Hepatocyte (in vitro differentiated cells): ENCODE results near the gene ENTR1. TPM values are rescaled to one million over a fixed set of nuclear protein-coding genes. Genes with fewer than 3 reads are reported as not detected.

ENCODE experiments used
- DNase-seq: peaks from one replicate; pipeline ENCODE4 v3.0.0-alpha.2; 2016; ENCODE audit warnings: low spot score
- H2AFZ ChIP-seq: fragments of 200-600 bp; sonication (generic); 2 replicates; pipeline ENCODE4 v1.6.0; 2016; ENCODE audit warnings: antibody characterized with exemption, mild to moderate bottlenecking
- H3K27ac ChIP-seq: fragments of 200-600 bp; sonication (generic); 2 replicates; pipeline ENCODE4 v1.5.1; 2016; ENCODE audit warnings: mild to moderate bottlenecking
- H3K27me3 ChIP-seq: fragments of 200-600 bp; sonication (generic); 2 replicates; pipeline ENCODE4 v1.6.1; 2016
- H3K36me3 ChIP-seq: fragments of 200-600 bp; sonication (generic); replicated peaks from 2 replicates; pipeline ENCODE4 v1.5.1; 2016; ENCODE audit warnings: low read depth; ENCODE audit not compliant: insufficient read depth
- H3K4me1 ChIP-seq: fragments of 200-600 bp; sonication (generic); 2 replicates; pipeline ENCODE4 v1.5.1; 2016; ENCODE audit warnings: mild to moderate bottlenecking, moderate library complexity; ENCODE audit not compliant: insufficient read depth
- H3K4me2 ChIP-seq: fragments of 200-600 bp; sonication (generic); 2 replicates; pipeline ENCODE4 v1.6.0; 2016
- H3K4me3 ChIP-seq: fragments of 200-600 bp; sonication (generic); 2 replicates; pipeline ENCODE4 v1.5.1; 2016; ENCODE audit warnings: mild to moderate bottlenecking
- H3K79me2 ChIP-seq: fragments of 200-600 bp; sonication (generic); 2 replicates; pipeline ENCODE4 v1.6.0; 2017; ENCODE audit warnings: mild to moderate bottlenecking
- H3K9me2 ChIP-seq: fragments of 200-600 bp; sonication (generic); replicated peaks from 2 replicates; pipeline ENCODE4 v1.6.0; 2017; ENCODE audit warnings: mild to moderate bottlenecking; ENCODE audit not compliant: insufficient read depth
- H3K9me3 ChIP-seq: fragments of 200-600 bp; sonication (generic); 2 replicates; pipeline ENCODE4 v1.5.1; 2016; ENCODE audit warnings: low read depth, mild to moderate bottlenecking
- H4K20me1 ChIP-seq: fragments of 200-600 bp; sonication (generic); 2 replicates; pipeline ENCODE4 v1.6.0; 2016; ENCODE audit warnings: mild to moderate bottlenecking; ENCODE audit not compliant: insufficient read depth, poor library complexity, severe bottlenecking
- EZH2 ChIP-seq: fragments of 200-600 bp; sonication (generic); IDR thresholded peaks from 2 replicates; pipeline ENCODE4 v1.6.1; 2016; ENCODE audit warnings: antibody characterized with exemption, mild to moderate bottlenecking, borderline replicate concordance
- EZH2phosphoT487 ChIP-seq: fragments of 200-600 bp; sonication (generic); IDR thresholded peaks from one replicate; pipeline ENCODE4 v1.6.1; 2018; ENCODE audit warnings: antibody characterized with exemption, mild to moderate bottlenecking, low read depth, moderate library complexity; ENCODE audit not compliant: unreplicated experiment, severe bottlenecking
- WGBS: methylation state at CpG from one replicate; pipeline ENCODE4 v1.1.6; 2016; ENCODE audit warnings: low lambda C conversion rate; ENCODE audit errors: missing lambda C conversion rate; 5-methylcytosine and 5-hydroxymethylcytosine counted together
- polyA plus RNA-seq: library from polyadenylated mRNA; unstranded; fragments of >200 nt; fragmentation: Nextera tagmentation; extraction: Ambion mirVana; gene quantifications from 2 replicates; pipeline ENCODE4 v1.2.1, GENCODE V29; 2016
- total RNA-seq: library from RNA; depleted of rRNA; stranded (reverse); fragments of >200 nt; gene quantifications from 2 replicates; pipeline ENCODE4 v1.2.3, GENCODE V29; 2014
- TF ChIP-seq, protein P1 (sequence below): fragments of 200-600 bp; sonication (generic); IDR thresholded peaks from 2 replicates; pipeline ENCODE4 v1.5.1; 2016; ENCODE audit warnings: antibody characterized with exemption, mild to moderate bottlenecking; ENCODE audit not compliant: poor library complexity

The ENTR1 gene
- total and polyA plus RNA-seq, 2 experiments from 2014 or later, result 33.5 to 50.1 TPM

DNA sequence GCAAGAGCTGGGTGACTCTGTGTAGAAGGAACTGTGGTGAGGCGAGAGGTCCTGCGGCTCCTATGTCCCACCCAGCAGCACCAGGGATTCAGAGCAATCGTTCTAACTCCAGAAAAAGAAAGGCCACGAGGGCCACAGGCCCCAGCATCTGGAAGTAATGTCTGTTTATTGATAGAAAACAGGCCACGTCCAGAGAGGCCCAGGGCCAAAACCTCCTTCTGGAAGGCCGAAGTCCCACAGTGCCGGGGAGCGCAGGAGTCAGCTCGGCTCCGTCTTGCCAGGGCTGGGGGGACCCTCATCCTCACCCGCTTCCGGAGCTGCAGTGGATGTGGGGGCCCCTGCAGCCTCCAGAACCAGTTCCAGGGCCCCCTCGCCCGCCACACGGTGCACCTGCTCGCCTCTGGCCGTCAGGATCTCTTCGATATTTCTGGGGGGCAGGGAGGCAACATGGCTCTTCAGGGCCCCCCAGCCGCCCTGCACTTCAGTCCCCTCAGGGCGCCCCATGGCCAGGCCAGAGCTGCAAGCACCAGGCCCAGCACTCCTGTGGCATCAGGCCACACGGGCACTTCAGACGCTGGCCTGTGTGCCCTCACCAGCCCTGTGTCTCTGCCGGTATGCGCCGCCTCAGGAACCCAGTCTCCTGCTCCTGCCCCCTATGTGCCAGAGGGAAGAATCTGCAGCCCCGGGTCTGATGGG is 48.5 kb downstream of the ENTR1 start:
- Histone ChIP-seq H3K4me2 (no peak overlapping the region), H3K4me1 (peaks cover 6% of the 10 kb centered on the region), H3K79me2 (no peaks in the 10 kb centered on the region), H3K27me3 (no peaks in the 10 kb centered on the region), H3K9me3 (no peaks in the 10 kb centered on the region), H3K9me2 (no peaks in the 10 kb centered on the region), H4K20me1 (no peaks in the 10 kb centered on the region), H3K36me3 (no peaks in the 10 kb centered on the region), H3K4me3 (no peak overlapping the region), H3K27ac (peak overlapping the region; percentile 55), H2AFZ (no peak overlapping the region)
- no peak for TF ChIP-seq EZH2phosphoT487
- TF ChIP-seq, protein P1, sequence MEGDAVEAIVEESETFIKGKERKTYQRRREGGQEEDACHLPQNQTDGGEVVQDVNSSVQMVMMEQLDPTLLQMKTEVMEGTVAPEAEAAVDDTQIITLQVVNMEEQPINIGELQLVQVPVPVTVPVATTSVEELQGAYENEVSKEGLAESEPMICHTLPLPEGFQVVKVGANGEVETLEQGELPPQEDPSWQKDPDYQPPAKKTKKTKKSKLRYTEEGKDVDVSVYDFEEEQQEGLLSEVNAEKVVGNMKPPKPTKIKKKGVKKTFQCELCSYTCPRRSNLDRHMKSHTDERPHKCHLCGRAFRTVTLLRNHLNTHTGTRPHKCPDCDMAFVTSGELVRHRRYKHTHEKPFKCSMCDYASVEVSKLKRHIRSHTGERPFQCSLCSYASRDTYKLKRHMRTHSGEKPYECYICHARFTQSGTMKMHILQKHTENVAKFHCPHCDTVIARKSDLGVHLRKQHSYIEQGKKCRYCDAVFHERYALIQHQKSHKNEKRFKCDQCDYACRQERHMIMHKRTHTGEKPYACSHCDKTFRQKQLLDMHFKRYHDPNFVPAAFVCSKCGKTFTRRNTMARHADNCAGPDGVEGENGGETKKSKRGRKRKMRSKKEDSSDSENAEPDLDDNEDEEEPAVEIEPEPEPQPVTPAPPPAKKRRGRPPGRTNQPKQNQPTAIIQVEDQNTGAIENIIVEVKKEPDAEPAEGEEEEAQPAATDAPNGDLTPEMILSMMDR, result no peak
- no peak for TF ChIP-seq EZH2
- DNase-seq, result no peak
- WGBS, result 85% methylated on average over 25 of the region's 26 CpGs

DNA sequence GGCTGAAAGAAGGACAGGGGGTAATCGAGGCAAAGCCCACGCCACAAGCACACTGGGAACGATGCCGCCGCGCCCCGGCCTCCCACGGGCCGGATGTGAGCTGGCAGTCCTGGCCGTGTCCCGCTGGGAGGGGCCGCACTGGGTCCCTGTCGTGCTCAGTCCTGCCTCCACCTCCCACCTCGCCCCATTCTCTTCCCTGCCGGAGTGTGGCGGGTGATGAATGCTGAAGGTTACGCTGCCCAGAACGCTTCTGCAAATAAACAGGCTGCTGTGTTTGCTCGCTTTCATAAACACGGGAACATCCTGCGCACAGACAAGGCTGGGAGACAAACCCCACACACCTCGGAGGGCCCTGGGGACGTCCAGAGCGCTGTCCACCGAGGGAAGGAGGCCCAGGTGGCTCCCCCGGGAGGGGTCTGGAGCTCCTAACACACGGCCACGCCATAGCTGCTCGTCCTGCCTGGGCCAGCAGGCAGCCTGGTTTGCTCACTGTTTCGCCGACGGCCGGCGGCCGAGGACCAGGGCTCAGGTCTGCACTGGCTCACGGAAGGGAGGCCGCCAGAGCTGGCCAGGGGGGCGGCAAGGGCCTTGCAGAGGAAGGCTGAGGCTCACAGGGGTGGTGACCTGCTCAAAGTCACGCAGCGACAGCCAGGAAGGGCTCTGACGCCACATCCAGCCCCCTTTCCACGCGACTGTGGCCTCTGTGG is 49.2 kb downstream of the ENTR1 start:
- Histone ChIP-seq H3K36me3 (no peaks in the 10 kb centered on the region), H3K79me2 (no peaks in the 10 kb centered on the region), H4K20me1 (no peaks in the 10 kb centered on the region), H3K27me3 (no peaks in the 10 kb centered on the region), H3K4me1 (peaks cover 6% of the 10 kb centered on the region), H3K9me3 (no peaks in the 10 kb centered on the region), H3K27ac (peak overlapping the region; percentile 55), H3K4me3 (no peak overlapping the region), H3K9me2 (no peaks in the 10 kb centered on the region), H3K4me2 (peak overlapping the region; percentile 8), H2AFZ (no peak overlapping the region)
- TF ChIP-seq EZH2phosphoT487, result no peak
- TF ChIP-seq, protein P1, result no peak
- WGBS, result 60% methylated on average over 42 of the region's 43 CpGs
- no peak for DNase-seq

DNA sequence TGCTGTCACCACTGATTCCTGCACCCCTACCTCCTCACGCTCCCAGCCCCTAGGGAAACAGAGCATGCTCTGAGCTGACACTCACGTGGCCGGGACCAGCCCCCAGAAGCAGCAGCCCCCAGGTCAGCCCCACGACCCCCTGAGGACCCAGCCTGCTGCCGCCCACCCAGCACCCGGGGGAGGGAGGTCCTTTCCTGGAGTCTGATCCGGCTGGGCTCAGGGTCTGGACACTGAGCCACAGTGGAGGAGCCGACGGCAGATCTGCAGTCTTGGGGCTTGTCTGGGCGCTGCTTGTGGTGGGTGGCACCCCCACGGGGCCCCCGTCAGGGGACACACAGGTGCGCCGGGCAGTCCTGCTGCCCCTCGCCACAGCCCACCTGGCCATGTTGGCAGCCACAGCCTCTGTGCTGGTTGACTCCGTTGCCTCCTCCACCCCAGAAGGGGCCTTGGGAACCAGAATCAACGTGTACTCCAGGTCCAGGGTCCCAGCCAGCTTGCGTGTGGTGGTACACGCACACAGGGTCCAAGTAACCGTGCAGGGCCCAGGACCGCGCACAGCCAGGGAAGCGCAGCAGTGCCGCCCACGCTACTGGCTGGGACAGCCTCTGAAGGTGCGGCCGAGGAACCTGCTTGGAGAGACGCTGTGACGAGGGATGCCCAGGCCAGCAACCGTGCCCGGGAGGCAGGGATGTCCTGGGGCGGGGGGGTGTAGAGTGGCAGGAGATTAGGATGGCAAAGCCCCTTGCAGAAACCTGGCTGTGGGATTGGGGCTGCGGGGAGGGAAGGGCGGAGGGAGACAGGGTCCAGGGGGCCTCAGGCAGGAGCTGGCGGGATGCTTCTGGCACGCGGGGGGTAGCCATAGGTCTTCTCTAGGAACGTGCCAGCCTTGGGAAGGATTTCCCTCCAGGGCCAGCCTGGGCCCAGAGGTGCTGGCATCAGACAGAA is 50.4 kb downstream of the ENTR1 start:
- no peak for DNase-seq
- Histone ChIP-seq H3K79me2 (no peaks in the 10 kb centered on the region), H3K4me2 (no peak overlapping the region), H3K27ac (no peak overlapping the region), H3K4me1 (peaks cover 6% of the 10 kb centered on the region), H3K9me2 (no peaks in the 10 kb centered on the region), H4K20me1 (no peaks in the 10 kb centered on the region), H2AFZ (no peak overlapping the region), H3K27me3 (no peaks in the 10 kb centered on the region), H3K9me3 (no peaks in the 10 kb centered on the region), H3K4me3 (no peak overlapping the region), H3K36me3 (no peaks in the 10 kb centered on the region)
- TF ChIP-seq EZH2phosphoT487 (no peak), EZH2 (no peak)
- TF ChIP-seq, protein P1, result no peak
- 95% methylated on average over 28 of the region's 38 CpGs for WGBS
